Astrocyte of the cerebellum (primary cell): ENCODE measurements around the gene ACKR3.

Source experiments
- DNase-seq: peaks from one replicate; pipeline ENCODE4 v3.0.0-alpha.2; 2011; ENCODE audit warnings: low read depth
- H3K4me3 ChIP-seq: 2 replicates; pipeline ENCODE4 v1.5.1; 2011; ENCODE audit warnings: mild to moderate bottlenecking, low read depth, low read length, moderate library complexity
- in situ Hi-C: cut with HindIII; loops from 2 replicates; pipeline ENCODE4 v1.10.0; 2017; ENCODE audit warnings: low sequenced_read_pairs
- TF ChIP-seq, protein P1 (sequence below): IDR thresholded peaks from 2 replicates; pipeline ENCODE4 v1.5.1; 2012; ENCODE audit warnings: low read length, low read depth, moderate library complexity, mild to moderate bottlenecking; ENCODE audit errors: missing control alignments

The ACKR3 gene

DNA sequence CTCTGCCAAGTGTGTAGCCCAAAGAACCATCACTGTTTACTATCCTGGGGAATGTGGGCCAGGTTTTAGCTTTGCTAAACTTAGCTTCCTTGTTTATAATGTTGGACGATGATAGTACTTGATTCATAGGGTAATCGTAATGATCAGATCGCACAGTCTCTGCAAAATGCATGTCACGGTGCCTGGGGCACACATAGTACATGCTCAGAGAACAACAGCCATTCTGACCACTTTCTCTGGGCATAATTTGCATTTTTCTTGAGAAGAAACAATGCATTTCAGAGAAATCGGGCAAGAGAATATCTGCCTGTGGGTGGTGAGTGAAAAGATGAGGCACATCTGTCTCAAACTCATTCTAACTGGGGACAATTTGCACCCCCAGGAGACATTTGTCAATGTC is 16.3 kb downstream of the ACKR3 start:
- no peak overlapping the region for H3K4me3 ChIP-seq
- in situ Hi-C loops, result no loop called here
- DNase-seq, result no peak
- TF ChIP-seq, protein P1, sequence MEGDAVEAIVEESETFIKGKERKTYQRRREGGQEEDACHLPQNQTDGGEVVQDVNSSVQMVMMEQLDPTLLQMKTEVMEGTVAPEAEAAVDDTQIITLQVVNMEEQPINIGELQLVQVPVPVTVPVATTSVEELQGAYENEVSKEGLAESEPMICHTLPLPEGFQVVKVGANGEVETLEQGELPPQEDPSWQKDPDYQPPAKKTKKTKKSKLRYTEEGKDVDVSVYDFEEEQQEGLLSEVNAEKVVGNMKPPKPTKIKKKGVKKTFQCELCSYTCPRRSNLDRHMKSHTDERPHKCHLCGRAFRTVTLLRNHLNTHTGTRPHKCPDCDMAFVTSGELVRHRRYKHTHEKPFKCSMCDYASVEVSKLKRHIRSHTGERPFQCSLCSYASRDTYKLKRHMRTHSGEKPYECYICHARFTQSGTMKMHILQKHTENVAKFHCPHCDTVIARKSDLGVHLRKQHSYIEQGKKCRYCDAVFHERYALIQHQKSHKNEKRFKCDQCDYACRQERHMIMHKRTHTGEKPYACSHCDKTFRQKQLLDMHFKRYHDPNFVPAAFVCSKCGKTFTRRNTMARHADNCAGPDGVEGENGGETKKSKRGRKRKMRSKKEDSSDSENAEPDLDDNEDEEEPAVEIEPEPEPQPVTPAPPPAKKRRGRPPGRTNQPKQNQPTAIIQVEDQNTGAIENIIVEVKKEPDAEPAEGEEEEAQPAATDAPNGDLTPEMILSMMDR, result no peak

DNA sequence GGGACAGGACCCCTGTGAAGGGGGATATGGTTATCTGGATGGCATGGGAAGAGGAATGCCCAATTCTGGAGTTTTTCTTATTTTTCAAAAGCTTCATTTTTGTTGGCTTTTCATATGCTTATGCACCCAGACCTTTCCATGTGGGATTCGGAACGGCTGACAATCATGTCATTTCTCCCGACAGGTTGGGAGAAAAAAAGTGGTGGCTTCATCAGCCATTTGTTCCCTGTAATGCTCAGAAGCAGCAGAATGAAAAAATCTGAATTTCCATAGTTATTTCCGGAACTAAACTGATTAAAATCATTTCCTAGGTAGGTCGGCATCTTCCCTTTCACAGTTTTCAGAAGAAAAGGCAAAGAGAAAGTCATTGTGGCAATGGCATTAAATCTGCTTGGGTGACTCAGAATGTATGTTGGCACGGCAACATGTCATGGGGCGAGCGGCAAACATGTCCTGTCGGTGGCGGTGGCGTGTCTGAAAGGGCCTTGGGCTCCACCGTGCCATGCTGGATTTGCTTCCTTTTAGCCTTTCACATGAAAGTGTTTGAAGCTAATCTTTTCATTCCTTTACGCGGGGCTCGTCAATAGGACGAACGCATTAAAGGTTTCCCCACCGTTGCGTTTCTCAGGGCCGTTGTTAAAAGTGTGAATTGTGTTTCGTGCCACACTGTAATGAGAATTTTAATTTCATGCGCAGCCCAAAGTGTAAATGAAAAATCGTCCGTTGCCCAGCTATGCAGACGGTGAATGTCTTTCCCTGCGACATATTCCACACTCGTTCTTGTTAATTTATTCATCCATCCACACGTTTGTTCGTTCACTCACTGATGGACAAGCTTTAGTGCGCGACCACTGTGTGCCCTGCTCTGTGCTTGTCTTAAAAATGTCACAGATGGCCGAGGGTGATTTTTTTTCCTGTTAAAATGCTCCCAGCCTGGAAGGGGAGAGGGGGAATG is 18.5 kb downstream of the ACKR3 start:
- in situ Hi-C loops, result no loop called here
- TF ChIP-seq, protein P1, result no peak
- H3K4me3 ChIP-seq, result no peak overlapping the region
- no peak for DNase-seq

DNA sequence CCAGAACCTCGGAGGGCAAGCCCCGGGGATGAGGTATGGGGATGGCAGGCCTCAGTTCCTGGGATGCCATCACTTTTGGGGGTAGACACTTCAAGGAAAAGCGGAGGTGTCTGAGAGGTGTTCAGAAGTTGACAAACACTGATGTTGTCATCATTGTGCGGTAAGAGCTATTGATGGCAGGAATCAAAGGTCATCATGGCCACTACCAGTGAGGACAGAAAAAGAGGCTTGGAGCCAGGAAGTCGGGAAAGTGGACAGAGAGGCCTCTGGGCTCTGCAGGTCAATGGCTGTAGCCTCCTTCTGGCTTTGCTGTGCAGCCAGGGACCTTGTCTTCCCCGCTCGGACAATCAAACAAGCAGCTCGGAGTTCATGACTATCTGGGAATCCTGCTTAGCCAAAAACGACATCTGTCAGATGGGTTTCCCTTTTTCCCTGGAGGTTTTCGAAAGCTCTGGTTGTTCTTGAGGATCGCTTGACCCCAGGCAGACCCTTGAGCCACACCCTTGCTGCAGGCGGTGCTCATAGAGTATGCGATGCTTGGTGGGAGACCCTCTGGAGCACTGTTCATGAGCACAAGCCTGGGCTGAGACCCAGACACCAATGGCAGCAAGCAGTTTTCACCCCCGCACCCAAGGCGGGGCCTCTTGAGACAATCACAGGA is 19.4 kb downstream of the ACKR3 start:
- TF ChIP-seq, protein P1, result no peak

DNA sequence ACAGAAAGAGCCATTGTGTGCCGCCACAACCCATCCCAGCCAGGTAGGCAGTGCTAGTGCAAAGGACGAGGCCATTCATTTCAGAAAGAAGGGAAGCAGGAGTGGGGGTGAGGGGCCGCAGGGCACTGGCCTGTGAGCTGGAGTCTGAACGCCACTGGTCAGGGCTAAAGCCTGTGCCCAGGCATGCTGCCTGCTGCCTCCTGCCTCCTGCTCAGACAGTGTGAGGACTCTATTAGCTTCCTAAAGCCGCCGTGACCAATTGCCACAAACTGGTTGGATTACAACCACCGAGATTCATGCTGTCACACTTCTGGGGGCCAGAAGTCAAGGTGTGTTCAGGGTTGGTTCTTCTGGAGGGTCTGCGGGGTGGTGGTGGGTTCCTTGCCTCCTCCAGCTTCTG is 21.2 kb downstream of the ACKR3 start:
- DNase-seq, result no peak
- TF ChIP-seq, protein P1, result no peak
- H3K4me3 ChIP-seq, result no peak overlapping the region
- in situ Hi-C loops, result no loop called here

More for the DNA sequence above, 19.4 kb downstream of the ACKR3 start:
- in situ Hi-C loops, result no loop called here
- H3K4me3 ChIP-seq, result no peak overlapping the region
- DNase-seq, result no peak

DNA sequence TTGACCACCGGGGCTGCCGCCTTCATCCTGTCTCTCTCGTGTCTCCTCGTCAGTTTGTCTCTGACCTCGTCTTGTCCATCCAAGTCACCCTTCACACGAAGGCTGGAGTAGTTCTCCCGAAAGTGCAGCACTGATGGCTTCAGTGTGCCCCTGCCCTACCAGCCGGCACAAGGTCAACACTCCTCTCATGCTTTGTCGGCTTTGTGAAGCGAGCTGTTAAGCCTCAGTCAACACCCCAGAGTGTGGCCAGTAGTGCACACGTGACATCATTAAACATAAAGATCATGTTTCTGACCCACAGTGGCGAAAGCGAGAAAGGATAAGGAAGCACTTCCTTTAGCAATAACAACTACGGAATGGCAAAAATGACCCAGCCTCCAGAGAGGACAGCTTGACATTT is 23.2 kb downstream of the ACKR3 start:
- TF ChIP-seq, protein P1, result no peak
- no peak for DNase-seq
- H3K4me3 ChIP-seq, result no peak overlapping the region
- in situ Hi-C loops, result no loop called here

DNA sequence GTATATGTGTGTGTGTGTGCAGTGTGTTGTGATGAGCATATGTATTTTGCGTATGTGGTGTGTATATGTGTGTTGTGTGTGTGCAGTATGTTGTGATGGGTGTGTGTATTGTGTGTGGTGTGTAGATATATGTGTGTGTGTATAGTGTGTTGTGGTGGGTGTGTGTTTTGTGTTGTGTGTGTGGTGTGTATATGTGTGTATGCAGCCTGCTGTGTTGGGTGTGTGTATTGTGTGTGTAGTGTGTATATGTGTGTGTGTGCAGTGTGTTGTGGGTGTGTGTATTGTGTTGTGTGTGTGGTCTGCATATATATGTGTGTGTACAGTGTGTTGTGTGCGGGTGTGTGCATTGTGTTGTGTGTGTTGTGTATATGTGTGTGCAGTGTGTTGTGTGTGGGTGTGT is 23.9 kb downstream of the ACKR3 start:
- H3K4me3 ChIP-seq, result no peak overlapping the region
- TF ChIP-seq, protein P1, result no peak
- no peak for DNase-seq
- in situ Hi-C loops, result no loop called here
